Measurements from ENCODE around the gene TMPRSS12.
A peak's percentile ranks its signal among the peaks of the same experiment; 100 is the strongest.
"Not testable (repeated sequence)": the region's sequence is repeated elsewhere in the genome, so short reads cannot be mapped to it uniquely, and the experiment has no call there.

TMPRSS12 gene, protein sequence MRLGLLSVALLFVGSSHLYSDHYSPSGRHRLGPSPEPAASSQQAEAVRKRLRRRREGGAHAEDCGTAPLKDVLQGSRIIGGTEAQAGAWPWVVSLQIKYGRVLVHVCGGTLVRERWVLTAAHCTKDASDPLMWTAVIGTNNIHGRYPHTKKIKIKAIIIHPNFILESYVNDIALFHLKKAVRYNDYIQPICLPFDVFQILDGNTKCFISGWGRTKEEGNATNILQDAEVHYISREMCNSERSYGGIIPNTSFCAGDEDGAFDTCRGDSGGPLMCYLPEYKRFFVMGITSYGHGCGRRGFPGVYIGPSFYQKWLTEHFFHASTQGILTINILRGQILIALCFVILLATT

DNA sequence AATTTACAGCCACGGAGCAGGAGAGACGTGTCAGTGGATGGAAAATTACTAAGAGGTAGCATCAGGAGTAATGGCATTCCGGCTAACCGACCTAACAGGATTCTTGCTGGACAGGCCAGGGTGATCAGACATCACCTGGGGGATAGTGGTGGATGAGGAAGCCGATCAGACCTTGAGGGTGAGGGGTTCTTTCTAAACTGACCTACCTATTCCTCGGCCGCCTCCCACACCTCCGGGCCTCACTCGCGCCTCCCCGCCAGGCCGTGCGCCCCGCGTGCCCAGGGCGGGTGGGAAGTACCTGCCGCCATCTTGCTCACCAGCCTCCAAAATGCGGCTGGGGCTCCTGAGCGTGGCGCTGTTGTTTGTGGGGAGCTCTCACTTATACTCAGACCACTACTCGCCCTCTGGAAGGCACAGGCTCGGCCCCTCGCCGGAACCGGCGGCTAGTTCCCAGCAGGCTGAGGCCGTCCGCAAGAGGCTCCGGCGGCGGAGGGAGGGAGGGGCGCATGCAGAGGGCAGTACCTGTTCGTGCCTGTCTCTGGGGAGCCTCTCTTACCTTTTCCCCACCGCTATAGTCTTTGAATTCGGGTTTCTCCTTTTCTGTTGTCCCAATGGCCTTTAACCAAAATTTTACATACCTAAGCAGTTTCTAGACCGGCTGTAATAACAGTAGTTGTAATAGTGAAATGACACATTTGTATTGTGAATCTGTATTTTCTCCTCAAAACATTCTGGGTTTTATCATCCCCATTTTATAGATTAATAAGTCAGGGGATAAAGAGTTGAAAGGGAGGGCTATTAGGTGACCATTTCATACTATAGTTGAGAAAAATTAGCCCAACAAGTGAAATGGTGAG lies at the start of gene TMPRSS12:
Gene TMPRSS12, plus strand, starts transcription at position 290 of the 857 bp plus-strand sequence. Its CDS starts 39 bp downstream, at position 329.
- no peak for DNase-seq (ENCODE audit: low spot score)

DNA sequence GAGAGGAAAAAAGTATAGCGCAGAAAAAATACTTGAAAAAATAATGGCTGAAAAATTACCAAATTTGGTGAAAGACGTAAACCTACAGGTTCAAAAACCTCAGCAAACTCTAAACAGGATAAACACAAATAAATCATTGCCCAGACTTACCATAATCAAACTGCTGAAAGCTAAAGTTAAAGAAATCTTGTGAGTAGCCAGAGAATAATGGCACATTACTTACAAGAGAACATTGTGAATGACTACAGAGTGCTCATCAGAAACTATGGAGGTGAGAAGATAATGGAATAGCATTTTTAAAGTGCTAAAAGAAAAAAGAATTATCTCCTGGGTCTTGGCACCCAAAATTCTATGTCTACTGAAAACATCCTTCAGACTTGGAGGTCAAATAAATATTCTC lies 42.8 kb upstream of the TMPRSS12 start:
- DNase-seq (ENCODE audit: low spot score) = no peak

DNA sequence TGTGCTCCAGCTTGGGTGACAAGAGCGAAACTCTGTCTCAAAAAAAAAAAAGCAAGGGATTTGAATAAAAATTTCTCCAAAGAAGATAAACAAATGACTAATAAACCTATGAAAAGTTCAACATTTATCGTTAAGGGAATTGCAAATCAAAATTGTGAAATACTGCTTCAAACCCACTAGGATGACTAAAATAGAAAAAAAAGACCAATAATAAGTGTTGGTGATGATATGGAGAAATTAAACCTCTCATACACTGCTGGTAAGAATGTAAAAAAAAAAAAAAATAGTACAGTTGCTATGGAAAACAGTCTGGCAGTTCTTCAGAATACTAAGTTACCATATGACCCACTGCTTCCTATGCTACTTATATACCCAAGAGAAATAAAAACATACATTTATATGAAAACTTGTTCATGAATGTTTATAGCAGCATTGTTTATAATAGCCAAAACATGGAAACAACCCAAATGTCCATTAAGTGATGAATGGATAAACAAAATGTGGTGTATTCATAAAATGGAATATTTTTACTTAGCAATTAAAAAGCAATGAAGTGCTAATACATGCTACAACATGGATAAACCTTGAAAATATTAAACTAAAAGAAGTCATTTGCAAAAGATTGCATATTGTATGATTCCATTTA lies 39.4 kb upstream of the TMPRSS12 start:
- no peak for DNase-seq (ENCODE audit: low spot score)

DNA sequence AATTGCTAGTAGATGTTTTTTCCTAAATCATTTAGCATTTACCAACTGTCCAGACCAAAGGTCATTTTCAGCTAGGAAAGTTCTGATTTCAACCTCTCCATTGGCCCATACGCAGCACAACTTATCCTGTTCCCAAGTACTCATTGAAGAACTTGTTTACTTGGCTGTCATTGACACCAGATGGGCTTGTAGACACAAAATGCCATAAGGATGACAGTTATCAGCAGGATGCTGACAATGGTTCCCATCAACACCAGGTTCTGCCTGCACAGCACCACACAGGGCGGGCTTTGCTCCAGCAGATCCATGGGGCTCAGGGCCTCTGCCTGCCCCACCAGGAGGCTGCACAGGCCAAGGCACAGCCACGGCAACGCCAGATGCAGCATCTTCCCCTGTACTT lies 36.5 kb upstream of the TMPRSS12 start:
- DNase-seq (ENCODE audit: low spot score) = no peak

DNA sequence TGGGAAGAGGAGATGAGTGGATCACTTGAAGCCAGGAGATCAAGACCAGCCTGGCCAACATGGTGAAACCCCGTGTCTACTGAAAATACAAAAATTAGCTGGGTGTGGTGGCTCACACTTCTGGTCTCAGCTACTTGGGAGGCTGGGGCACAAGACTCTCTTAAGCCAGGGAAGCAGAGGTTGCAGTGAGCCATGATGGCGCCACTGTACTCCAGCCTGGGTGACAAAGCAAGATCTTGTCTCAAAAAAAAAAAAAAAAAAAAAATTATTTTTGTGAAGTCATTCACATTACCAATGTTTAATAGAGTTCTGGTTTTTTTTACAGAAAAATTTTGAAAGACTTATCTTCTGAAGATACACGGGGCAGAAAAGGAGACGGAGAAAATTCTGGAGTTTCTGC lies 33.6 kb upstream of the TMPRSS12 start:
- DNase-seq (ENCODE audit: low spot score) = not testable (repeated sequence)

DNA sequence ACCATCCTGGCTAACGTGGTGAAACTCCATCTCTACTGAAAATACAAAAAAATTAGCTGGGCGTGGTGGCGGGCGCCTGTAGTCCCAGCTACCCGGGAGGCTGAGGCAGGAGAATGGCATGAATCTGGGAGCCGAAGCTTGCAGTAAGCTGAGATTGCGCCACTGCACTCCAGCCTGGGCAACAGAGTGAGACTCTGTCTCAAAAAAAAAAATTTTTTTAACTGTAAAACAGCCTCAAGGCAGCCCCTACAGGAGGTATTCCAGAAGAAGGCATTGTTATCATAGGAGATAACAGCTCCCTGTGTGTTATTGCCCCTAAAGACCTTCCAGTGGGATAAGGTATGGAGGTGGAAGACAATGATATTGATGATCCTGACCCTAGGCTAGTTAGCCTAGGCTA lies 27.8 kb upstream of the TMPRSS12 start:
- not testable (repeated sequence) for DNase-seq (ENCODE audit: low spot score)

DNA sequence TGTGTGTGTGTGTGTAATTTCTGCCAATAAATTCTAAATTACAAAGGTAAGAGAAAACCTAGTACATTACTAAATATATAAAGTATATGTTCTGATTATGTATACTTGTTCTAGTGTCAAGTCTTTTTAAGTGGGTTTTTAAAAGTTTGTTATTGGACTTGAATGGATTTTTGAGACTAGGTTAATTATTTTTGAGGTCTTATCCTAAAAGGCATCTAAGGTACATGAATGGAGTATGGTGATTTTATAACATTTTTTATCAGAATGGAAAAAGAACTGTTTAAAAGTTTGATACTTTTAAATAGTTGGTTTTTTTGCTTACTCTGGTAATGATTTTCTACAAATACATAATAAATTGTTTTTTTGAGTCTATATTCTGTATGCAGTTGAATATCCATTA lies 22.5 kb upstream of the TMPRSS12 start:
- no peak for DNase-seq (ENCODE audit: low spot score)

DNA sequence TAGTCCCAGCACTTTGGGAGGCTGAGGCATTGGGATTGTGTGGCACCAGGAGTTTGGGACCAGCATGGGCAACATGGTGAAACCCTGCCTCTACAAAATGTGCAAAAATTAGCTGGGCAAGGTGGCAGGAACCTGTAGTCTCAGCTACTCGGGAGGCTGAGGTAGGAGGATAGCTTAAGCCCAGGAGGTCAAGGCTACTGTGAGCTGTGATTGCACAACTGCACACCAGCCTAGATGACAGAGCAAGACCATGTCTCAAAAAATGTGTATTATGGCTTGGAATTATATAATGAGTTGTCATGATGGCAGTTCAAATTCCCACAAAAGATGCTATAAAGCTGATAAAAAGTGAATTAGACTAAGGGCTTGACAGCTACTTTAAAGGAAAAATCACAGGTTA lies 20.6 kb upstream of the TMPRSS12 start:
- DNase-seq (ENCODE audit: low spot score) = no peak

DNA sequence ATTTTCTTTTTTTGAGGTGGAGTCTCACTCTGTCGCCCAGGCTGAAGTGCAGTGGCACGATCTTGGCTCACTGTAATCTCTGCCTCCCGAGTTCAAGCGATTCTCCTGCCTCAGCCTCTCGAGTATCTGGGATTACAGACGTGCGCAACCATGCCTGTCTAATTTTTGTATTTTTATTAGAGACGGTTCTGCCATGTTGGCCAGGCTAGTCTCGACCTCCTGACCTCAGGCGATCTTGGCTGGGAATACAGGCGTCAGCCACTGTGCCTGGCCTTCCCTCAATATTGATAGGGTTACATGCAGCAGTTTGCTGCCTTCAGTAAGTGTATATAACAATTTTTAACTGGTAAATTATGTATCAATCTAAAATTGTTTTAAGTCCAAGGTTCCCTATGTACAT lies 19.0 kb upstream of the TMPRSS12 start:
- not testable (repeated sequence) for DNase-seq (ENCODE audit: low spot score)

DNA sequence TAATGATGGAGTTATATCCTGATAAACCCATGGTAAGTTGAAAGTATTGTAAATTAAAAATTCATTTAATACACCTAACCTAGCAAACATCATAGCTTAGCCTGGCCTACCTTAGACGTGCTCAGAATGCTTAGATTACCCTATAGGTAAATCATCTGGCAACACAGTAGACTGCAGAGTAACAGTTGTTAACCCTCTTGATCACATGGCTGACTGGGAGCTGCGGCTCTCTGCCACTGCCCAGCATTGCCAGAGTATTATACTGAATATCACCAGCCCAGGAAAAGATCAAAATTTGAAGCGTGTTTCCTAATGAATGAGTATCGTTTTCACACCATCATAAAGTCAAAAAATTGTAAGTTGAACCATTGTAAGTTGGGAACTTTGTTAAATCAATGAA lies 17.8 kb upstream of the TMPRSS12 start:
- no peak for DNase-seq (ENCODE audit: low spot score)

DNA sequence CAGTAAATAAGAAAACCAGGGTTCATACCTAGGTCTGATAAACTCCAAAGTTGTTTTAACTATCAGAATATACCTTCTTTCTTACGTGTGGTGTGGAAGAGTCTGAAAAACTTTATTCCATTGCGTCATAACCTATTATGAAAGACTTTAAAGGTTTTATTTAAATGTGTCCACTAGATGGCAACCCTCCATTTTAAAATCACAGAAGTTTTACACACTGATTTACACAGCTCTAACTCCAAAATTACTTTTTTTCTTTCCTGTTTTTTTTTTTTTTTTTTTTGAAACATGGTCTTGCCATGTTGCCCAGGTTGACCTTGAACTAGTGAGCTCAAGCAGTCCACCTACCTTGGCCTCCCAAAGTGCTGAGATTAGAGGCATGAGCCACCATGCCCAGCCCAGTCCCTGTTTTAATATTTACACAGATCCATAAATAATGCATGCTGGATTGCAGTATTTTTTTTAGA lies 17.3 kb upstream of the TMPRSS12 start:
- peak; percentile 58 for DNase-seq (ENCODE audit: low spot score)

DNA sequence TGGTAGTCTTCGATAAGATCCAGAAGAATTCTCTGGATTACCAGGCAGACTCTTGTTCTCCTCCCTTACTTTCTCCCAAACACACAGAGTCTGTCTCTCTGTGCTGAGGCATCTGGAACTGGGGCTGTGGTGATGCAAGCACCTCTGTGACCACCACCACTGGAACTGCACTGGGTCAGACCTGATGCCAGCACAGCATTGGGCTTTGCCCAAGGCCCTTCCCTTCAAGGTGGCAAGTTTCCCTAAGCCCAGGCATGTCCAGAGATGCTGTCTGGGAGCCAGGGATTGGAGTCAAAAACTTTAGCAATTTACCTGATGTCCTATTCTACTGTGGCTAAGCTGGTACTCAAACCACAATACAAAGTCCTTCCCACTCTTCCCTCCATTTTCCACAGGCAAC lies 14.6 kb upstream of the TMPRSS12 start:
- DNase-seq (ENCODE audit: low spot score) = no peak

DNA sequence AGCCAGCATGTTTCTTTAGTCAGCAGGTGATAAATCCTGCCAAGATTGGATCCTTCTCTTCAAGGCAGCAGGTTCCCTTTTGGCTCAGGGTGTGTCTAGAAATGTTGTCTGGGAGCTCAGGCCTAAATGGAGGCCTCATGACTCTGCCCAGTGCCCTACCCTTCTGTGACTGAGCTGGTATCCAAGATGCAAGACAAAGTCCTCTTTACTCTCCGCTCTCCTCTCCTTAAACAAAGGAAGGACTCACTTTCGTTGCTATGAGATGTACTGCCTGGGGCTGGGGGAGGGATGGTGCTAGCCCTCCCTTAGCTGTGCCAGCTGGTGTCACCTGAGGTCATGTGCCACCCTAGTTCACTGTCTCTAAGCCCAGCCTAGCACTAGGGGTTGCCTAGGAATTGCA lies 13.8 kb upstream of the TMPRSS12 start:
- no peak for DNase-seq (ENCODE audit: low spot score)

DNA sequence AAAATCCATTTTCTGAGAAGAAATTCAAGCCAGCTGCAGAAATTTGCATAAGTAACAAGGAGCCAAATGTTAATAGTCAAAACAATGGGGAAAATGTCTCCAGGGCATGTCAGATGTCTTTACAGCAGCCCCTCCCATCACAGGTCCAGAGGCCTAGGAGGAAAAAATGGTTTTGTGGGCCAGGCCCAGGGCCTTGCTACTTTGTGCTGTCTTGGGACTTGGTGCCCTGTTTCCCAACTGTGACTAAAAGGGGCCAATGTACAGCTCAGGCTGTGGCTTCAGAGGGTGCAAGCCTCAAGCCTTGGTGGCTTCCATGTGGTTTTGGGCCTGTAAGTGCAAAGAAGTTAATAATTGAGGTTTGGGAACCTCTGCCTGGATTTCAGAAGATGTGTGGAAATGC lies 8.9 kb upstream of the TMPRSS12 start:
- DNase-seq (ENCODE audit: low spot score) = not testable (repeated sequence)

DNA sequence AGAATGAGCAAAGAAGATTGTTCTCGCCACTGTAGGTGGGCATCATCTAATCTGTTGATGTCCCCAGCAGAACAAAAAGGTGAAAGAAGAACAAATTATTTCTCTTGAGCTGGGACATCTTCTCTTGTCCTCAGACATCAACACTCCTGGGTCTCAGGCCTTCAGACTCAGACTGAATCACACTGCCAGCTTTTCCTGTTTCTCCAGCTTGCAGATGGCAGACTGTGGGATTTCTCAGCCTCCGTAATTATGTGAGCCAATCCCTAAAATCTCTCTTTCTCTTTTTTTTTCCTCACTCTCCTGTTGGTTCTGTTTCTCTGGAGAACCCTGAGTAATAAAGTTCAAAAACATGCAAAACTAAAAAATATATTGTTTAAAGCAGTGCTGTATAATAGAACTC lies 3.7 kb upstream of the TMPRSS12 start:
- no peak for DNase-seq (ENCODE audit: low spot score)

DNA sequence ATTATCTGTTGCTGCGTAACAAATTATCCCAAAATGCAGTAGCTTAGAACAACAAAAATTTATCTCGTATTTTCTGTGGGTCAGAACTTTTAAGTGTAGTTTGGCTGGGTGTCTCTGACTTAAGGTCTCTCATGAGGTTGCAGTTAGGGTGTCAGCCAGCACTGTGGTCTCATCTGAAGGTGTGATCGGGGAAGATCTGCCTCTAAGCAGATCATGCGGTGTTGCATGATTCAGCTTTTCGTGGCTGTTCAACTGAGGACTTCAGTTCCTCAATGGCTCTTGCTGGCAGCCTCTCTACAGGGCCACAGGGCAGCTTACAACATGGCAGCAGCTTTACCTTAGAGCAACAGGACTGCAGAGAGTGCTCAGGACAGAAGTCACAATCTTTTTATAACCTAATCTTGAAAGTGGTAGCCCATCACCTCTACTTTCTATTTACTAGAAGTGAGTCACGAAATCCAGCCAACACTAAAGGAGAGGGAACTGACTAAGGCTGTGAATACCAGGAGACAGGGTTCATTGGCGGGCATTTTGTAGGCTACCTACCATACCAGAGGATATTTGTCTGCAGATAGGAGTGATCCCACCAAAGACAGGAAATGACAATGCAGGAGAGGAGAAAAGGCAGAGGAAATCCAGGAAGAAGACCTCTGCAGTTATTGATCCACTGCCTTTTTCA lies 1.8 kb upstream of the TMPRSS12 start:
- no peak for DNase-seq (ENCODE audit: low spot score)

DNA sequence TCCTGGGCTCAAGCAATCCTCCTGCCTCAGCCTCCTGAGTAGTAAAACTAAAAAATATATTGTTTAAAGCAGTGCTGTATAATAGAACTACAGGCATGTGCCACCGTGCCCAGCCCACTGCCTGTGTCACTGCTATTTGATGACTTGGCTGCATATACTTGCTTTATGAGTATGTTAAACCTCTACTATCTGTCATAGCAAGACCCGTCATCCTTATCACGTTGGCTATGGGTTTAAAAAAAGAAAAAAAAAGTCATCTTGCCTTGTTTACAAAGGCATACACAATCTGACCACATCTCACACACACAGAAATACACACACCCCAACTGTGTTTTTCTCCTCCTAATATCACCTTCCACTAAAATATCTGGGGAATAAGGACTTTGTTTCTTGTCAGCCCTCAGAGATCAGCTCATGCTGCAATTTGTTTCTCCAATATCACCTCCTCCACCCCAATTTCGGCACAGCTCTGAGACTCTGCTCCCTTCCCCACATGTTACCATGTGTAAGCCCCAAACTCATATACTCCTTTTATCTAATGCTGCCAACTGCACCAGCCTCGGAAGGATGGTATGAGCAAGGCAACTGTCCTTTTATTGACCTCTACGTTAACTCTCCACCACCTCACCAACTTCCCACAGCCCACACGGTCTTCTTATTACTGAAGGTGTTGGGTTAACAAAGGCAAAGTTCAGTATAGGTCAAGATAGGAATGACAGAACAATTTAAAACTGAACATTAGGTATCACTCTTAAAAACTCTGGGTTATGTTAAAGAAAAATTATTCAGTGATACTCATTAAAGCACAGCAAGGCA lies 802 bp upstream of the TMPRSS12 start:
- no peak for DNase-seq (ENCODE audit: low spot score)

DNA sequence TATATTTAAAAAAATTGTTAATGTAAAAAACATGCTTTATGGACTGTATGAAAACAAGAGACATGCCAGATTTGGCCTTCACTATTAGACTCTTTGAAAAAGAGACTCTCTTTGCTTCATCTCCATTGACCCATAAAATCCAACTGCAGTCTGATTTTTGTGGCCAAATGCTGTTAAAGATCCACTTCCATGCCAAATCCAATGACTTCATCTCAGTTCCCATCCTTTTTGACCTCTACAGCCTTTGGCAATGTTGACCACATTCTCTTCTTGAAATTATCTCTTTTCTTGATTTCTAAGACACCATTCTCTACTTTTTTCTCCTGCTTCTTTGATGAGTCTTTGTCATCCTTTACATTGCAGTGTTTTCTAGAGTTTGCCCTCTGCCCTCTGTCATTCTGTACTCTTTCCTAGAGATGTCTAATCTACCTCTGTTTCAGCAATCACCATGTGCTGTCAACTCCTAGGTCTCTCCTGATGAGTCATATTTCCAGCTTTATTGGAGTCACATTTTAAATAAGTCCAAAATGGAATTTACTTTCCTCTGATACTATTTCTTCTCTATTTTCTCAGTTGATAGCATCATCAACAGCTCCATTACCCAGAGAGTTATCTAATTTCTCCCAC lies 2.4 kb downstream of the TMPRSS12 start:
- DNase-seq (ENCODE audit: low spot score) = no peak

DNA sequence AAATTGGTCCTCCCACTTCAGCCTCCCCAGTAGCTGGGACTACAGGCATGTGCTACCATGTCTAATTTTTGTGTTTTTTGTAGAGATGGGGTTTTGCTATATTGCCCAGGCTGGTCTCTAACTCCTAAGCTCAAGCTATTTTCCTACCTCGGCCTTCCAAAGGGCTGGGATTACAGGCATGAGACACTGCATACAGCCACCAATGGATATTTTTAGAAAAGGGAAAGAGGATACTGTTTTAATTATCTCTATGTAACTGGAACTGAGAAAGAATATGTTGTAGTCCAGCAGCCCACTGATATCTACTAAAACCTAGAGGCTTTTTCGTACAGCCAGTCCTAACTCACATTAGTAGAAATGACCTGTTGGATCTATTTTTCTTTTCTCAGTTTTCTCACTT lies 6.2 kb downstream of the TMPRSS12 start:
- no peak for DNase-seq (ENCODE audit: low spot score)

DNA sequence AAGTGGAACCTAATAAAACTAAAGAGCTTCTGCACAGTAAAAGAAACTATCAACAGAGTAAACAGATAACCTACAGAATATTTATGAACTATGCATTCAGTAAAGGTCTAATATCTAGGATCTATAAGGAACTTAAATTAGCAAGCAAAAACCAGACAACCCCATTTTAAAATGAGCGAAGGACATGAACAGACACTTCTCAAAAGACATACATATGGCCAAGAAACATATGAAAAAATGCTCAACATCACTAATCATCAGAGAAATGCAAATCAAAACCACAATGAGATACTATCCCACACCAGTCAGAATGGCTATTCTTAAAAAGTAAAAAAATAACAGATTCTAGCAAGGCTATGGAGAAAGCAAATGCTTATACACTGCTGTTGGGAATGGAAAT lies 12.5 kb downstream of the TMPRSS12 start:
- not testable (repeated sequence) for DNase-seq (ENCODE audit: low spot score)

DNA sequence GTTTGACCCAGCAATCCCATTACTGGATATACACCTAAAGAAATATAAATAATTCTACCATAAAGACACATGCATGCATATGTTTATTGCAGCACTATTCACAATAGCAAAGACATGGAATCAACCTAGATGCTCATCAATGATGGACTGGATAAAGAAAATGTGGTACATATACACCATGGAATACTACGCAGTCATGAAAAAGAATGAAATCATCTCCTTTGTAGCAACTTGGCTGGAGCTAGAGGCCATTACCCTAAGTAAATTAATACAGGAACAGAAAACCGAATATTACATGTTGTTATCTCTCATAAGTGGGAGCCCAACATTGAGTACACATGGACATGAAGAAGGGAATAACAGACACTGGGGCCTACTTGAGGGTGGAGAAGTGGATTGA lies 13.0 kb downstream of the TMPRSS12 start:
- not testable (repeated sequence) for DNase-seq (ENCODE audit: low spot score)

All from CD4-positive, alpha-beta T cell treated with Interleukin-2 at 100 ng/mL for 4 hours (primary cell).